ENCODE measurements around the gene PLA1A.

Gene PLA1A

DNA sequence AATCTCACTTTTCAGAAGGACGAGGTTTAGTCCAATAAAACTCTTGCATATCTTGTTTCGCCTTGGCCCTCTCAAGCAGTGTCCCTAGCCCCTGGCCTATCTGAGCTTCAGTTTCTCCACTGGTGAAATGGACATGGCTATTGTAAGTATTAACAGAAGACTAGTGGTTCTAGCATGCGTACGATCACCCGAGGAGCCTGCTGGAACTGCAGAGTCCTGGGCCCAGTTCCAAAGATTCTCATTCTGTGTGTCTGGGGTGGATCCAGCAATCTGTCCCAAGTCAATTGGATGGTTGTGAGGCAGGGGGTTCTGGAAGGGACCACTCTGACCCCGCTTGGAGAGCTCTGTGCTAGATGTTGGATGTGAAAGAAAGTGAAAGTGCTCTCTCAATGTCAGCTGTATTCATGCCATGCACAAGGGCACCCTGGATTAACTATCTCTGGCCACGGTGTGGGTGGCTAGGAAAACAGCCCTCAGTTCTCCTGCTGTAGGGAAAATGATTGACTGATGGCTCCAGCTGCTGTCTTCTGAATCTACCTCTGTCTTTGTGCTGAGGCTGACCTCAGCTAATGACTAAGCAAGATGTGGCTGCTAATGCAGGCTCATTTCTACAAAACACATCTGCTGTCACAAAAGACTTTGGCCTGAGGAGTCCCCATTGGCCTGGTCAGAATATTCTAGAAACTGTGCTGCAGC is 1.9 kb upstream of the PLA1A start:
- H3K27ac ChIP-seq: no peak overlapping the region
- CTCF ChIA-PET: interaction anchor here (0.6 kb wide), 1 partner anchor 12 kb away, joined by 3 read pairs; no protein-coding TSS in a partner anchor
- POLR2A ChIA-PET (ENCODE audit: low non-redundant PET): no interaction called here
- TF ChIP-seq, protein P1, sequence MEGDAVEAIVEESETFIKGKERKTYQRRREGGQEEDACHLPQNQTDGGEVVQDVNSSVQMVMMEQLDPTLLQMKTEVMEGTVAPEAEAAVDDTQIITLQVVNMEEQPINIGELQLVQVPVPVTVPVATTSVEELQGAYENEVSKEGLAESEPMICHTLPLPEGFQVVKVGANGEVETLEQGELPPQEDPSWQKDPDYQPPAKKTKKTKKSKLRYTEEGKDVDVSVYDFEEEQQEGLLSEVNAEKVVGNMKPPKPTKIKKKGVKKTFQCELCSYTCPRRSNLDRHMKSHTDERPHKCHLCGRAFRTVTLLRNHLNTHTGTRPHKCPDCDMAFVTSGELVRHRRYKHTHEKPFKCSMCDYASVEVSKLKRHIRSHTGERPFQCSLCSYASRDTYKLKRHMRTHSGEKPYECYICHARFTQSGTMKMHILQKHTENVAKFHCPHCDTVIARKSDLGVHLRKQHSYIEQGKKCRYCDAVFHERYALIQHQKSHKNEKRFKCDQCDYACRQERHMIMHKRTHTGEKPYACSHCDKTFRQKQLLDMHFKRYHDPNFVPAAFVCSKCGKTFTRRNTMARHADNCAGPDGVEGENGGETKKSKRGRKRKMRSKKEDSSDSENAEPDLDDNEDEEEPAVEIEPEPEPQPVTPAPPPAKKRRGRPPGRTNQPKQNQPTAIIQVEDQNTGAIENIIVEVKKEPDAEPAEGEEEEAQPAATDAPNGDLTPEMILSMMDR (conservative IDR thresholded peaks at IDR 0.05; ENCODE audit: low read depth): no peak
- no peak for DNase-seq (ENCODE audit: low spot score)

DNA sequence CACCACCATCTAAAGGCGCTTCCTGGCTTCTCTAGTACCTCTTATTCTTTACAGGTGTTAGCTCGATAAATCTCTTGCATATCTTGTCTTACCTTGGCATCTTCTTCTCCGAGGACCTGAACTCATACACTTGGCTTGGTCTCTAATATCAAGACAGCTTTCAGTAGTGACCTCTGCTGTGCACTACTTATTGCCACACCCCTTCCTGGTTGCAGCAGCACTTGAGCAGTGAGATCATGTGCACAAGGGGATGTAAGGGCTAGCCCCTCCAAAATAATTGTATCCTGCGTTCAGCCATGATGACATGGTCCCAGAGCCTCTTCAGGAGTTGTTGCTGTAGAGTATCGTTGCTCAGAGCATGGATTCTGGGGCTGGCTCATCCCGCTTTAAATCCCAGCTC is 1.3 kb upstream of the PLA1A start:
- H3K27ac ChIP-seq: no peak overlapping the region
- CTCF ChIA-PET: interaction anchor here (0.6 kb wide), 1 partner anchor 11 kb away, joined by 3 read pairs; no protein-coding TSS in a partner anchor
- no peak for DNase-seq (ENCODE audit: low spot score)
- POLR2A ChIA-PET (ENCODE audit: low non-redundant PET): no interaction called here
- TF ChIP-seq, protein P1 (conservative IDR thresholded peaks at IDR 0.05; ENCODE audit: low read depth): no peak

DNA sequence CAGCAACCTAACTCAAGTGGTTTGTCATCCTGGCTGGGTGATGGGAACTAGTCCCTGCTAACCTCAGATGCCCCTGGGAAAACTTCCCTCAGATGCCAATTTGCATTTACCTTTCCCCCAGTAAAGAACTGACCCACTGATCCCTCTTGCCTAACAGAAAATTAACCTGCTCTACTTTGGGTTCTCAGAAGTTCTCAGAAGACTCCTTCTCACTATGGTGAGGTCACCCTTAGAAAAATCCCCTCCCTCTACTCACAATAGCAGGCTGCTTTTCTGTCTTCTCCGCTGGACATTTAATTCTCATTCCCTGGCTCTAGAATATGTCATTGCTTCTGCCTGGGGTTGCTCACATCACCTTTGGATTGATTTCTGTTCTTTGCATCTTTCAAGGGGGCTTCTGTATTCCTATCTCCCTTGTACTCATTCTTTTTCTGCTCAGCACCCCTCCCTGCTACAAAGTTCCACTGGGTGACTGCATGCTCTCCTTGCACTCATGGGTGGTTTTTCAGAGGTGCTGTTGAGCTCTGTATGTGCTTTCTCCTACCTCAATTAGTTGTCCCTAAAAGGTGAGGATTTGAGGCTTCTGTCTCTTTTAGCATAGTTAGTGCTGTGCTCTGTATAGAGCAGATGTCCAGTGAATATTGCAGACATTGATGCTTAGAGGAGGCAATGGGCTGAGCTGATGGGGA is 869 bp downstream of the PLA1A start:
- H3K27ac ChIP-seq: no peak overlapping the region
- TF ChIP-seq, protein P1 (conservative IDR thresholded peaks at IDR 0.05; ENCODE audit: low read depth): no peak
- DNase-seq (ENCODE audit: low spot score): no peak
- ChIA-PET POLR2A (ENCODE audit: low non-redundant PET) (no interaction called here), CTCF (no interaction called here)

DNA sequence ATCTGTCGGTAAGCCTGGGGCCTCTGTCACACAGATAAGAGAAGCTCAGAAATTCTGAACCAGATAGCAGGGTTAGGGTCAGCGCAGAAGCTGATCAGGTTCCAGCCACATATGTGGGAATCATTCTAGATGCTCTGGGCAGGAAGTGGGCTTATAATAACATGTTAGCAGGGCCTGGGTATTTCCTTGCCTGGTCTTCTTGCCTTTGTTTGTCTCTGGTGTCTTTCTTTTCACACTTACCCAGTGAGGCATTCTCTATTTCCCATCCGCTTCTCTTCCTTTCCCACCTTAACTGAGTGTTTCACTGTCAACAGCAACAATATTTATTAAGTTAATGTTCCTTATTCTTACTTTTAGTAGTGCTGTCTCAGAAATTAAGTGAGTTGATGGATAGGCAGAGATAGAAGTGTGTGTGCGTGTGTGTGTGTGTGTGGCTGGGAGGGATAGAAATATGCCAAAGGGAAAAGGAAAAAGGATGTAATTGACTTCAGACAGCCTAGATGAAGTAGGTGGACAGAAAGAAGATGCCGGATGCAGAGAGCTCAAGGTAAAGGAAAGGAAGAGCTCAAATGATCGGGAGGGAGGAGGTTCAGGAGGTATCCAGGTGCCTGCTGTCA is 2.0 kb downstream of the PLA1A start:
- no peak overlapping the region for H3K27ac ChIP-seq
- ChIA-PET POLR2A (ENCODE audit: low non-redundant PET) (no interaction called here), CTCF (interaction anchor here (1.2 kb wide), 1 partner anchor 19 kb away, joined by 3 read pairs; no protein-coding TSS in a partner anchor)
- TF ChIP-seq, protein P1 (conservative IDR thresholded peaks at IDR 0.05; ENCODE audit: low read depth): no peak
- no peak for DNase-seq (ENCODE audit: low spot score)

DNA sequence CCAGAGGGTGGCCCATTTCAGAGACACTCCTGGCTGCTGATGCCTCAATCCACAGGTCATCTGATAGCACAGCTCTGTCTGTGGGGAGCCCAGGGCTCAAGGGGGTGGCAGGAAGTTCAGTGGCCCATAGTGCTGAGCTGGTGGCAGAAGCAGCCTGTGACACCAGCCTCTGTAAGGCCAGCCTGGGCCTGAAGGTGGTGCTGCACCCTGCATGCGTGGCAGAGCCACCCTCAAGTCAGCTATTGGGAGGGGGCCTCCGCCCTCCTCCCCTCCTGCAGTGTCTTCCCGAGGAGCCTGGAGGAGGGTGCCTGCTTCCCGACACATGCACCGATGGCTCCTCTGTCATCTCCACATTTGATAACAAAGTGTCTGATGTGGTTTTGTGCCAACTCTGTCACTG is 3.0 kb downstream of the PLA1A start:
- no peak for DNase-seq (ENCODE audit: low spot score)
- H3K27ac ChIP-seq: no peak overlapping the region
- POLR2A ChIA-PET (ENCODE audit: low non-redundant PET): no interaction called here

DNA sequence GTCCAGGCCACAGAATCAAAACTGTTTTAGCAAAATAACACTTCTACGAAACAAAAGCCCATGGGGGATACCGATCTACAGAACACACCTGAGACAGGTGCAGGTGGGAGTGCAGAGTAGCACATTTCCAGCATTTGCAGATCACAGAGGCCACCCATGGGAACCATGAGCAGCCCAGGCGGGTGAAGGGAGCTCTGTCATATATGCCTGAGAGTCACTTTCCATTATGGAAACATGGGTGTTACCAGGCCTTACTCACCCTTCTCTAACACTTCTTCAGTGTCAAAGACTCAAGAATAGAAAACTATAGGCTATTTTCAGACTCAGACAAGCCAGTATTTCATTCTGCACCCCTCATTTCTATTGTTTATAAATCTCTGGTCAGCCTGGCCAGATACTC is 3.5 kb downstream of the PLA1A start:
- POLR2A ChIA-PET (ENCODE audit: low non-redundant PET): no interaction called here
- CTCF ChIA-PET: no interaction called here

More for the DNA sequence above, 3.0 kb downstream of the PLA1A start:
- TF ChIP-seq, protein P1 (conservative IDR thresholded peaks at IDR 0.05; ENCODE audit: low read depth): no peak
- CTCF ChIA-PET: interaction anchor here (0.6 to 1.2 kb wide), 2 partner anchors 20 to 809 kb away, joined by 3 read pairs; no protein-coding TSS in a partner anchor

More for the DNA sequence above, 3.5 kb downstream of the PLA1A start:
- DNase-seq (ENCODE audit: low spot score): no peak
- H3K27ac ChIP-seq: no peak overlapping the region
- TF ChIP-seq, protein P1 (conservative IDR thresholded peaks at IDR 0.05; ENCODE audit: low read depth): no peak
